GM21515 (cell line): Measurements from ENCODE around the gene SAMD11.

ENCODE experiments used
- ATAC-seq: cut with Tn5 transposase; IDR thresholded peaks from one replicate; pipeline ENCODE4 v1.9.1; 2021; ENCODE audit not compliant: unreplicated experiment

The SAMD11 gene

GRCh38 chr1:992362-992761 is 68.6 kb downstream of the SAMD11 start:
- ATAC-seq = no peak

DNA sequence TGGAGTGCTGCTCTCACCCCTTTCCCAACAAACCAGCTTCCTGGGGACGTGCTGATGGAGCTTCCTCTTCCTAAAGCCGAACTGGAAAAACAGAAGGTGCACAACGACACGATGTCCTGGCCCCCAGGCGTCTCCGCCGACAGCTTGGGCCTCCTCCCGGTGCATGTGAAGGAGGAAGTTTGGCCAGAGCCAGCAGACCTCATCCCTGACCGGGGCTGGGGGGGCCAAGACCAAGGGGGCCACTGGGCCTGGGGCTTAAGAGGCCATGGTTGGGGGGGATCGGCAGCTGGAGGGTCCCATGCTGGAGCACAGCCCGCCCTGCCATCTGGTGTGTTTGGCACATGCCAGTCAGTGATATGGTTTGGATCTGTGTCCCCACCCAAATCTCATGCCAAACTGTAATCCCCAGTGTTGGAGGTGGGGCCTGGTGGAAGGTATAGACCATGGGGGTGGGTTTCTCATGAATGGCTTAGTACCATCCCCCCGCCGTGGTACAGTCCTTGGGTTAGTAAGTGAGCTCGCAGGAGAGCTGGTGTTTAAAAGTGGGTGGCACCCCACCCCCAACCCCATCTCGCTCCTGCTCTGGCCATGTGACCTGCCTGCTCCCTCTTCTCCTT is 69.8 kb downstream of the SAMD11 start:
- no peak for ATAC-seq
